ENCODE results near the gene PAK6.

- no peak for TF ChIP-seq POLR2AphosphoS5 (IDR thresholded peaks at IDR 0.05; ENCODE audit: low read depth)
- no peak for TF ChIP-seq CTCF (IDR thresholded peaks at IDR 0.05; ENCODE audit: insufficient read depth, low read length)
- no peak for TF ChIP-seq SPI1 (IDR thresholded peaks at IDR 0.05; ENCODE audit: borderline replicate concordance, low read depth)
- no peak for TF ChIP-seq GABPA (IDR thresholded peaks at IDR 0.05; ENCODE audit: low read depth)
- TF ChIP-seq REST (IDR thresholded peaks at IDR 0.05; ENCODE audit: insufficient replicate concordance, low read depth), result no peak
Measured at GRCh38 chr15:40283615-40284300, 44.9 kb downstream of the PAK6 start.

Data from HL-60 (cell line).